Measurements from ENCODE around the gene TRIM29. TPM values are rescaled to one million over a fixed set of nuclear protein-coding genes. Genes with fewer than 3 reads are reported as not detected.

TRIM29 gene
- total and polyA plus RNA-seq, 2 of the 13 experiments (the other 11 are each of a cell fraction or from before 2014, with no cell fraction given), result 0.86 TPM

DNA sequence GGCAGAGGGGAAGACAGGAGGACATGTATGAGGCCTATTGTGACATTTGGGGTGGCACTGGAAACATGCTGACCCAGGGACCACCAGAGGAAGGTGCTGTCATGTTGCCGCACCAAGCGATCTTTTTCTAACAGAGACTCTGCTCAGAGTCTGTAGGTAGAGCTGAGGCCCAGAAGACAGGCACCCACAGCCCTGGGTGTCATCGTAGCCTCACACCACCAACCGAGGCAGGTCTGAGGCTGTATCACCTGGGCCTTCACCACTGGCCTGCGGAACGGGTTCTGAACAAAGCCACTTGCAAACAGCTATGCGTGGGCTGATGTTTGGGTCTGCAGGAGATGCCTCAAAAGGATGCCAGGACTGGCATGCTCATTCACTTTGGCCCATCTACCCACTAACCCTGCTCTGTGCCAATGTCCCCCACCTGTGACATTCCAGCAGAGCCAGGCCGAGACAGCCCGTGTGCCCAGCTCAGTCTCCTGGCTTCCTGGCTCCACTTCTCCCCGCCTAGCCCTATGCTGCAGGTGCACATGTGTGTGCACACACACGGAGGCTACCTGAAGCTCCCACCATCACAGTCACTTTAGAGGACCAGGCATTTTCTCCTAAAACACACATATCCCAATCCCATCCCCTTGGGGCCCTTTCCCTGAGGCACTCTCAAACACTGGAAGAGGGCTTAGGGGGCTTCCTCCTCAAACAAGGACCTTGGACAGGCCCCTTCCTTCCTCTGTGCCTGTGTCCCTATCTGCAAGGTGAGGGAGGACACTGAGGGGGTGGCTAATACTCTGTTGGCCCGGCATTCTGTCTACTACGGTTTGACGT lies 3.6 kb downstream of the TRIM29 start (continued):
- TF ChIP-seq, protein P1, sequence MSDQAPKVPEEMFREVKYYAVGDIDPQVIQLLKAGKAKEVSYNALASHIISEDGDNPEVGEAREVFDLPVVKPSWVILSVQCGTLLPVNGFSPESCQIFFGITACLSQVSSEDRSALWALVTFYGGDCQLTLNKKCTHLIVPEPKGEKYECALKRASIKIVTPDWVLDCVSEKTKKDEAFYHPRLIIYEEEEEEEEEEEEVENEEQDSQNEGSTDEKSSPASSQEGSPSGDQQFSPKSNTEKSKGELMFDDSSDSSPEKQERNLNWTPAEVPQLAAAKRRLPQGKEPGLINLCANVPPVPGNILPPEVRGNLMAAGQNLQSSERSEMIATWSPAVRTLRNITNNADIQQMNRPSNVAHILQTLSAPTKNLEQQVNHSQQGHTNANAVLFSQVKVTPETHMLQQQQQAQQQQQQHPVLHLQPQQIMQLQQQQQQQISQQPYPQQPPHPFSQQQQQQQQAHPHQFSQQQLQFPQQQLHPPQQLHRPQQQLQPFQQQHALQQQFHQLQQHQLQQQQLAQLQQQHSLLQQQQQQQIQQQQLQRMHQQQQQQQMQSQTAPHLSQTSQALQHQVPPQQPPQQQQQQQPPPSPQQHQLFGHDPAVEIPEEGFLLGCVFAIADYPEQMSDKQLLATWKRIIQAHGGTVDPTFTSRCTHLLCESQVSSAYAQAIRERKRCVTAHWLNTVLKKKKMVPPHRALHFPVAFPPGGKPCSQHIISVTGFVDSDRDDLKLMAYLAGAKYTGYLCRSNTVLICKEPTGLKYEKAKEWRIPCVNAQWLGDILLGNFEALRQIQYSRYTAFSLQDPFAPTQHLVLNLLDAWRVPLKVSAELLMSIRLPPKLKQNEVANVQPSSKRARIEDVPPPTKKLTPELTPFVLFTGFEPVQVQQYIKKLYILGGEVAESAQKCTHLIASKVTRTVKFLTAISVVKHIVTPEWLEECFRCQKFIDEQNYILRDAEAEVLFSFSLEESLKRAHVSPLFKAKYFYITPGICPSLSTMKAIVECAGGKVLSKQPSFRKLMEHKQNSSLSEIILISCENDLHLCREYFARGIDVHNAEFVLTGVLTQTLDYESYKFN (CRISPR knock-in tag; conservative IDR thresholded peaks at IDR 0.05), result no peak
- TF ChIP-seq ZFYVE20 (CRISPR knock-in tag; IDR thresholded peaks at IDR 0.05; ENCODE audit: borderline replicate concordance, low read depth) (no peak), ZNF44 (CRISPR knock-in tag; IDR thresholded peaks at IDR 0.05) (no peak), PAWR (CRISPR knock-in tag; IDR thresholded peaks at IDR 0.05; ENCODE audit: borderline replicate concordance) (no peak), TBP (CRISPR knock-in tag; IDR thresholded peaks at IDR 0.05) (no peak)
- TF ChIP-seq, protein P2, sequence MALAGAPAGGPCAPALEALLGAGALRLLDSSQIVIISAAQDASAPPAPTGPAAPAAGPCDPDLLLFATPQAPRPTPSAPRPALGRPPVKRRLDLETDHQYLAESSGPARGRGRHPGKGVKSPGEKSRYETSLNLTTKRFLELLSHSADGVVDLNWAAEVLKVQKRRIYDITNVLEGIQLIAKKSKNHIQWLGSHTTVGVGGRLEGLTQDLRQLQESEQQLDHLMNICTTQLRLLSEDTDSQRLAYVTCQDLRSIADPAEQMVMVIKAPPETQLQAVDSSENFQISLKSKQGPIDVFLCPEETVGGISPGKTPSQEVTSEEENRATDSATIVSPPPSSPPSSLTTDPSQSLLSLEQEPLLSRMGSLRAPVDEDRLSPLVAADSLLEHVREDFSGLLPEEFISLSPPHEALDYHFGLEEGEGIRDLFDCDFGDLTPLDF (CRISPR knock-in tag; IDR thresholded peaks at IDR 0.05), result no peak

All from HepG2 (cell line).